H1 (cell line): Measurements from ENCODE around the gene TBPL2. TPM values are rescaled to one million over a fixed set of nuclear protein-coding genes. Genes with fewer than 3 reads are reported as not detected.

Experiments used
- CTCF ChIA-PET: fragments of 300-600 bp; sonication (Branson Sonifier 250); formaldehyde crosslinking; loops from one replicate; lab custom pipeline; 2021; ENCODE audit not compliant: partially characterized antibody; lab: Charles Lee
- POLR2A ChIA-PET: fragments of 300-600 bp; sonication (Branson Sonifier 250); formaldehyde crosslinking; loops from one replicate; lab custom pipeline; 2021; ENCODE audit warnings: inconsistent platforms; ENCODE audit not compliant: partially characterized antibody; lab: Charles Lee
- DNase-seq, 2 experiments: peaks; one replicate each; pipeline versions ENCODE4 v3.0.0 to v3.0.0-alpha.2; 2010 to 2022; ENCODE audit warnings: low spot score in 2 of 2, low read depth in 1 of 2, mixed read lengths in 1 of 2
- FAIRE-seq: peaks from 2 replicates; lab custom pipeline; 2011; peaks lifted over from hg19 to GRCh38; lab: Jason Lieb, UNC
- H2AFZ ChIP-seq: 2 replicates; pipeline ENCODE4 v1.8.1; 2012; ENCODE audit warnings: low read length, inconsistent platforms
- H2AK5ac ChIP-seq: 2 replicates; pipeline ENCODE4 v1.6.1; 2013; ENCODE audit warnings: low read depth, low read length
- H2BK120ac ChIP-seq: replicated peaks from 2 replicates; pipeline ENCODE3; 2013; ENCODE audit warnings: low read depth, low read length, inconsistent platforms
- H2BK12ac ChIP-seq: 2 replicates; pipeline ENCODE4 v1.6.1; 2013; ENCODE audit warnings: low read depth, low read length
- H2BK15ac ChIP-seq: 2 replicates; pipeline ENCODE4 v1.6.1; 2013; ENCODE audit warnings: low read length
- H2BK20ac ChIP-seq: 2 replicates; pipeline ENCODE4 v1.6.1; 2013; ENCODE audit warnings: low read length
- H2BK5ac ChIP-seq: 2 replicates; pipeline ENCODE4 v1.6.1; 2013; ENCODE audit warnings: low read depth, low read length
- H3K14ac ChIP-seq: 2 replicates; pipeline ENCODE4 v1.6.1; 2013; ENCODE audit warnings: inconsistent platforms; ENCODE audit not compliant: insufficient read length
- H3K18ac ChIP-seq: 2 replicates; pipeline ENCODE4 v1.6.1; 2013; ENCODE audit warnings: low read length; ENCODE audit errors: extremely low read depth
- H3K23ac ChIP-seq: 2 replicates; pipeline ENCODE4 v1.6.1; 2013; ENCODE audit warnings: inconsistent platforms; ENCODE audit not compliant: insufficient read length
- H3K23me2 ChIP-seq: 2 replicates; pipeline ENCODE4 v1.6.1; 2013; ENCODE audit warnings: low read depth, low read length
- H3K27ac ChIP-seq: 2 replicates; pipeline ENCODE4 v1.6.1; 2011; ENCODE audit warnings: low read depth, low read length, inconsistent platforms
- H3K27me3 ChIP-seq, 4 experiments: replicated peaks in 1 of 4; 1 replicate in 1 of 4; 2 replicates in 3 of 4; pipeline versions ENCODE4 v1.6.1 to v1.8.1; 2011 to 2013; ENCODE audit warnings: low read length in 3 of 4, mild to moderate bottlenecking in 3 of 4, inconsistent platforms in 2 of 4, mixed read lengths in 2 of 4, moderate library complexity in 1 of 4; ENCODE audit not compliant: control insufficient read depth in 3 of 4, insufficient read depth in 3 of 4; ENCODE audit errors: extremely low read depth in 1 of 4
- H3K36me3 ChIP-seq, 4 experiments: 2 replicates each; pipeline versions ENCODE4 v1.6.1 to v1.8.1; 2011 to 2013; ENCODE audit warnings: mild to moderate bottlenecking in 4 of 4, low read length in 3 of 4, moderate library complexity in 2 of 4, control low read depth in 1 of 4, inconsistent platforms in 1 of 4; ENCODE audit not compliant: insufficient read depth in 4 of 4, control insufficient read depth in 2 of 4
- H3K4ac ChIP-seq: replicated peaks from 2 replicates; pipeline ENCODE3; 2013; ENCODE audit warnings: low read length, low read depth, mixed read lengths, inconsistent platforms; ENCODE audit not compliant: insufficient read length
- H3K4me1 ChIP-seq, 4 experiments: replicated peaks in 1 of 4; 1 replicate in 1 of 4; 2 replicates in 3 of 4; pipeline versions ENCODE4 v1.6.1 to v1.8.1; 2011 to 2013; ENCODE audit warnings: low read length in 3 of 4, inconsistent platforms in 2 of 4, mixed read lengths in 1 of 4; ENCODE audit not compliant: insufficient read depth in 4 of 4, control insufficient read depth in 3 of 4
- H3K4me2 ChIP-seq, 2 experiments: 2 replicates each; pipeline versions ENCODE4 v1.6.1 to v1.8.1; 2011 to 2013; ENCODE audit warnings: low read depth in 2 of 2, low read length in 2 of 2, control low read depth in 1 of 2, inconsistent platforms in 1 of 2, mild to moderate bottlenecking in 1 of 2; ENCODE audit not compliant: insufficient read depth in 1 of 2
- H3K4me3 ChIP-seq, 4 experiments: fragments of 200-600, 300-600 bp in 1 of 4; sonication (generic), shearing (Covaris generic), sonication (Bioruptor Twin) in 1 of 4; 2 replicates each; pipeline versions ENCODE4 v1.5.1 to v1.8.1; 2011 to 2016; ENCODE audit warnings: low read length in 4 of 4, low read depth in 3 of 4, control low read depth in 2 of 4, inconsistent platforms in 2 of 4, mild to moderate bottlenecking in 2 of 4, mixed read lengths in 1 of 4, moderate library complexity in 1 of 4; ENCODE audit not compliant: insufficient read depth in 2 of 4; ENCODE audit errors: extremely low read depth in 1 of 4
- H3K56ac ChIP-seq: replicated peaks from 2 replicates; pipeline ENCODE3; 2013; ENCODE audit warnings: low read depth, mild to moderate bottlenecking, mixed read lengths, low read length, inconsistent platforms; ENCODE audit not compliant: insufficient read length
- H3K79me1 ChIP-seq: 2 replicates; pipeline ENCODE4 v1.6.1; 2013; ENCODE audit warnings: low read depth, low read length, control low read depth
- H3K79me2 ChIP-seq, 2 experiments: 2 replicates each; pipeline versions ENCODE4 v1.6.1 to v1.8.1; 2012 to 2013; ENCODE audit warnings: low read length in 2 of 2, mild to moderate bottlenecking in 2 of 2, inconsistent platforms in 1 of 2; ENCODE audit not compliant: insufficient read depth in 2 of 2, control insufficient read depth in 1 of 2
- H3K9ac ChIP-seq, 4 experiments: replicated peaks in 1 of 4; 1 replicate in 1 of 4; 2 replicates in 3 of 4; pipeline versions ENCODE4 v1.6.1 to v1.8.1; 2011 to 2013; ENCODE audit warnings: low read depth in 3 of 4, low read length in 3 of 4, control low read depth in 2 of 4, mild to moderate bottlenecking in 2 of 4, moderate library complexity in 2 of 4, inconsistent platforms in 1 of 4; ENCODE audit errors: extremely low read depth in 1 of 4
- H3K9me3 ChIP-seq, 2 experiments: 2 replicates each; pipeline versions ENCODE4 v1.6.1 to v1.8.1; 2012 to 2013; ENCODE audit warnings: mild to moderate bottlenecking in 2 of 2, moderate library complexity in 2 of 2, control low read depth in 1 of 2, inconsistent platforms in 1 of 2, low read depth in 1 of 2, low read length in 1 of 2, mixed read lengths in 1 of 2; ENCODE audit not compliant: insufficient read depth in 2 of 2
- H4K20me1 ChIP-seq, 2 experiments: replicated peaks in 1 of 2; 2 replicates each; pipeline versions ENCODE3 to v1.8.1; 2011 to 2013; ENCODE audit warnings: inconsistent platforms in 2 of 2, low read length in 2 of 2, mild to moderate bottlenecking in 1 of 2; ENCODE audit not compliant: insufficient read depth in 2 of 2, control insufficient read depth in 1 of 2
- H4K5ac ChIP-seq: 2 replicates; pipeline ENCODE4 v1.6.1; 2013; ENCODE audit warnings: low read length, low read depth, mixed read lengths, inconsistent platforms; ENCODE audit not compliant: insufficient read length
- H4K8ac ChIP-seq: 2 replicates; pipeline ENCODE4 v1.8.0; 2013; ENCODE audit warnings: mild to moderate bottlenecking, moderate library complexity, low read length, inconsistent platforms; ENCODE audit not compliant: insufficient read depth; ENCODE audit errors: extremely low read depth
- H4K91ac ChIP-seq: replicated peaks from 2 replicates; pipeline ENCODE3; 2013; ENCODE audit warnings: low read length, mixed read lengths, inconsistent platforms; ENCODE audit not compliant: insufficient read length
- ASH2L ChIP-seq: fragments of 200-600, 300-600 bp; sonication (generic); IDR thresholded peaks from one replicate; pipeline ENCODE4 v1.7.1; 2017; ENCODE audit warnings: low read length
- CEBPB ChIP-seq: IDR thresholded peaks from 2 replicates; pipeline ENCODE4 v1.6.1; 2012; ENCODE audit warnings: low read depth, low read length
- CTCF ChIP-seq, 3 experiments: IDR thresholded peaks; 1 replicate in 2 of 3; 2 replicates in 1 of 3; pipeline versions ENCODE4 v1.5.1 to v1.6.1; 2011; ENCODE audit warnings: low read length in 3 of 3, mild to moderate bottlenecking in 3 of 3, inconsistent platforms in 2 of 3, low read depth in 1 of 3, moderate library complexity in 1 of 3; ENCODE audit not compliant: insufficient read depth in 1 of 3; ENCODE audit errors: control extremely low read depth in 1 of 3
- EP300 ChIP-seq, 2 experiments: IDR thresholded peaks; 1 replicate in 1 of 2; 2 replicates in 1 of 2; pipeline ENCODE4 v1.6.1; 2011 to 2012; ENCODE audit warnings: low read depth in 2 of 2, low read length in 2 of 2, mild to moderate bottlenecking in 2 of 2, borderline replicate concordance in 1 of 2, inconsistent platforms in 1 of 2, moderate library complexity in 1 of 2
- POLR2A ChIP-seq, 2 experiments: IDR thresholded peaks; 1 replicate in 1 of 2; 2 replicates in 1 of 2; pipeline ENCODE4 v1.6.1; 2011; ENCODE audit warnings: low read depth in 2 of 2, low read length in 2 of 2, mild to moderate bottlenecking in 2 of 2; ENCODE audit errors: control extremely low read depth in 1 of 2
- SRF ChIP-seq: IDR thresholded peaks from 2 replicates; pipeline ENCODE4 v1.6.1; 2011; ENCODE audit warnings: mild to moderate bottlenecking, low read depth, low read length, moderate library complexity
- polyA plus RNA-seq, 7 experiments: library from polyadenylated mRNA; depleted of rRNA in 3 of 7; stranded (reverse) in 5 of 7; unstranded in 2 of 7; fragments of >200 nt in 5 of 7; fragments of 200-250 nt in 2 of 7; gene quantifications; 1 replicate in 5 of 7; 2 replicates in 1 of 7; 4 replicates in 1 of 7; pipeline versions ENCODE4 v1.2.1 to v1.2.3, GENCODE V29; 2011 to 2013; ENCODE audit warnings: missing spikeins in 2 of 7, mixed read lengths in 2 of 7
- total RNA-seq: library from RNA; stranded (reverse); fragmentation: NEBNext Ultra II Directional; extraction: Animal tissue kit (Norgen Biotek cat#: 25700); gene quantifications from 2 replicates; pipeline ENCODE4 v1.2.1, GENCODE V29; 2021

Gene TBPL2
- total and polyA plus RNA-seq, 2 of the 8 experiments (the other 6 are each of a cell fraction or from before 2014, with no cell fraction given), result 0.03 TPM; not detected in 1

GRCh38 chr14:55450987-55451386, 10.6 kb upstream of the TBPL2 start:
- no peak overlapping the region for H2BK15ac ChIP-seq
- H3K27me3 ChIP-seq, result no peaks in the 10 kb centered on the region
- no peak overlapping the region for H3K14ac ChIP-seq
- H2AFZ ChIP-seq, result no peak overlapping the region
- H3K36me3 ChIP-seq, result no peaks in the 10 kb centered on the region
- FAIRE-seq (no peak), DNase-seq (no peak)
- ChIA-PET POLR2A (no interaction called here), CTCF (interaction anchor here (0.8 to 1.6 kb wide), 3 partner anchors 9 to 13 kb away, joined by 3 read pairs; no protein-coding TSS in a partner anchor)
- no peak overlapping the region for H2BK5ac ChIP-seq
- no peak overlapping the region for H3K56ac ChIP-seq
- H3K23ac ChIP-seq, result no peak overlapping the region
- no peaks in the 10 kb centered on the region for H3K9me3 ChIP-seq
- H2AK5ac ChIP-seq, result no peak overlapping the region
- H3K4me1 ChIP-seq, result peaks cover 0 to 7% (median 2%) of the 10 kb centered on the region in 4 experiments; a peak in 3 of 7 replicates
- no peak overlapping the region for H3K4ac ChIP-seq
- no peak overlapping the region for H3K18ac ChIP-seq
- no peaks in the 10 kb centered on the region for H3K23me2 ChIP-seq
- H4K8ac ChIP-seq, result no peak overlapping the region
- no peak overlapping the region for H4K5ac ChIP-seq
- H2BK120ac ChIP-seq, result no peak overlapping the region
- no peak overlapping the region for H2BK12ac ChIP-seq
- no peak overlapping the region for H3K4me3 ChIP-seq
- no peak overlapping the region for H4K91ac ChIP-seq
- H3K27ac ChIP-seq, result no peak overlapping the region
- TF ChIP-seq SRF (no peak), ASH2L (no peak), POLR2A (IDR thresholded peaks at IDR 0.05; ENCODE audit: control extremely low read depth in 1 of 2, low read depth in 2 of 2, low read length in 2 of 2) (no peak), CTCF (IDR thresholded peaks at IDR 0.05; ENCODE audit: control extremely low read depth in 1 of 3, insufficient read depth in 1 of 3, low read depth in 1 of 3, low read length in 3 of 3) (no peak), EP300 (IDR thresholded peaks at IDR 0.05; ENCODE audit: borderline replicate concordance in 1 of 2, low read depth in 2 of 2, low read length in 2 of 2) (no peak), CEBPB (no peak)
- H3K79me1 ChIP-seq, result no peaks in the 10 kb centered on the region
- no peaks in the 10 kb centered on the region for H3K79me2 ChIP-seq
- H3K4me2 ChIP-seq, result no peak overlapping the region
- H2BK20ac ChIP-seq, result no peak overlapping the region
- no peaks in the 10 kb centered on the region for H4K20me1 ChIP-seq
- H3K9ac ChIP-seq, result no peak overlapping the region
